SK-N-MC (cell line): Measurements from ENCODE around the gene BCL2L1.

ENCODE experiments used
- EZH2 ChIP-seq: fragments of 200-600 bp; sonication (generic); IDR thresholded peaks from one replicate; pipeline ENCODE4 v1.6.1; 2017; ENCODE audit warnings: antibody characterized with exemption
- POLR2AphosphoS5 ChIP-seq: IDR thresholded peaks from 2 replicates; pipeline ENCODE4 v1.6.1; 2012; ENCODE audit warnings: mild to moderate bottlenecking, low read depth, low read length, borderline replicate concordance

DNA sequence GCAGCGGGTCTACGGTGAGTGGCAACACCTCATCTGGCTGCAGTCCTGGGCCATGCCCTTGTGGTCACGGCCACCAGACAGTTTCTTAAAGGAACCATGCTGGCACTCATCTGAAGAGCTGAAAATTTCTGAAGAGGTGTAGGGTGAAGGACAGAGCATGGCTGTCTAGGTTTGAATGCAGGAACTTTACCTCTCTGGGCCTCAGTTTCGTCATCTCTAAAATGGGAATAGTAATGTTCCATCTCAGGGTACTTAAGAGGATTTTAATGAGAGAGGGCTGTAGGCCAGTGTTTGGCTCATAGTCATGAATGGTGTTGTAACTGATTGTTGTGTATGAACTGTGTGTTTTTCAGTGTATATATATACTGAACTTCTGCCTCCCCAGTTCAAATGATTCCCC, 79.1 kb downstream of the BCL2L1 start:
- no peak for TF ChIP-seq POLR2AphosphoS5
- no peak for TF ChIP-seq EZH2
